Brain microvascular endothelial cell (primary cell): ENCODE data around the gene CCDC177.

Source experiments
- DNase-seq: peaks from one replicate; pipeline ENCODE4 v3.0.0-alpha.2; 2020
- H3K27ac ChIP-seq: fragments of 250-450 bp; sonication (Bioruptor Pico); 2 replicates; pipeline ENCODE4 v1.5.1; 2020; ENCODE audit warnings: mild to moderate bottlenecking, moderate library complexity
- H3K27me3 ChIP-seq: fragments of 250-450 bp; sonication (Bioruptor Pico); replicated peaks from 2 replicates; pipeline ENCODE4 v1.5.1; 2020; ENCODE audit warnings: mild to moderate bottlenecking
- H3K36me3 ChIP-seq: fragments of 250-450 bp; sonication (Bioruptor Pico); replicated peaks from 2 replicates; pipeline ENCODE4 v1.5.1; 2020; ENCODE audit warnings: mild to moderate bottlenecking
- H3K4me3 ChIP-seq: 2 replicates; pipeline ENCODE4 v1.5.1; 2011; ENCODE audit warnings: low read depth, mild to moderate bottlenecking, control low read depth, low read length, moderate library complexity
- CTCF ChIP-seq: IDR thresholded peaks from 2 replicates; pipeline ENCODE4 v1.5.1; 2011; ENCODE audit warnings: low read depth, mild to moderate bottlenecking, moderate library complexity, low read length, control low read depth, inconsistent platforms; ENCODE audit errors: missing control alignments
- in situ Hi-C: cut with HindIII; loops from 2 replicates; pipeline ENCODE4 v1.10.0; 2017; ENCODE audit warnings: low sequenced_read_pairs, low pct_ligation_motif_present

CCDC177 gene

GRCh38 chr14:69537900-69538299 is 36.8 kb downstream of the CCDC177 start:
- Histone ChIP-seq H3K36me3 (no peaks in the 10 kb centered on the region), H3K4me3 (no peak overlapping the region), H3K27ac (no peak overlapping the region), H3K27me3 (no peaks in the 10 kb centered on the region)
- no peak for TF ChIP-seq CTCF
- in situ Hi-C loops = no loop called here
- no peak for DNase-seq

- Histone ChIP-seq H3K27me3 (no peaks in the 10 kb centered on the region), H3K36me3 (no peaks in the 10 kb centered on the region), H3K27ac (no peak overlapping the region), H3K4me3 (no peak overlapping the region)
- no peak for TF ChIP-seq CTCF
- DNase-seq = no peak
- in situ Hi-C loops = no loop called here
Observed at GRCh38 chr14:69536971-69537370, 37.7 kb downstream of the CCDC177 start.

GRCh38 chr14:69535230-69535848 is 39.3 kb downstream of the CCDC177 start:
- H3K36me3 ChIP-seq = no peaks in the 10 kb centered on the region
- H3K27me3 ChIP-seq = no peaks in the 10 kb centered on the region
- TF ChIP-seq CTCF = peak; percentile 84
- peak; percentile 40 for DNase-seq
- in situ Hi-C loops = no loop called here
- H3K4me3 ChIP-seq = no peak overlapping the region
- no peak overlapping the region for H3K27ac ChIP-seq

- no peak overlapping the region for H3K27ac ChIP-seq
- DNase-seq = no peak
- no peak for TF ChIP-seq CTCF
- no peak overlapping the region for H3K4me3 ChIP-seq
- no peaks in the 10 kb centered on the region for H3K27me3 ChIP-seq
- in situ Hi-C loops = no loop called here
- H3K36me3 ChIP-seq = no peaks in the 10 kb centered on the region
Observed at GRCh38 chr14:69532561-69533340, 41.9 kb downstream of the CCDC177 start.

GRCh38 chr14:69531135-69531534 is 43.5 kb downstream of the CCDC177 start:
- Histone ChIP-seq H3K36me3 (no peaks in the 10 kb centered on the region), H3K4me3 (no peak overlapping the region), H3K27ac (no peak overlapping the region), H3K27me3 (no peaks in the 10 kb centered on the region)
- in situ Hi-C loops = no loop called here
- no peak for TF ChIP-seq CTCF
- no peak for DNase-seq
